Left lobe of liver (tissue), 2 donors: ENCODE measurements around the gene NRG3. TPM values are rescaled to one million over a fixed set of nuclear protein-coding genes. Genes with fewer than 3 reads are reported as not detected.

Source experiments
- ATAC-seq: fragments of 200-7000 bp; cut with Tn5 transposase; one replicate; pipeline ENCODE4 v1.9.1; 2020; ENCODE audit warnings: mild to moderate bottlenecking, moderate library complexity
- DNase-seq: peaks from one replicate; pipeline ENCODE4 v3.0.0-alpha.2; 2020; ENCODE audit warnings: low spot score
- total RNA-seq: library from RNA; stranded (reverse); gene quantifications from one replicate; pipeline ENCODE4 v1.2.1, GENCODE V29; 2021
- donor health status: DM: no; HTN: no; CAD: no; lungs with moderate emphysema.
- donor health status: DM: no; HTN: yes; CAD: no.

The NRG3 gene
- total RNA-seq, 1 donor from 2014 or later = 1.1 TPM

DNA sequence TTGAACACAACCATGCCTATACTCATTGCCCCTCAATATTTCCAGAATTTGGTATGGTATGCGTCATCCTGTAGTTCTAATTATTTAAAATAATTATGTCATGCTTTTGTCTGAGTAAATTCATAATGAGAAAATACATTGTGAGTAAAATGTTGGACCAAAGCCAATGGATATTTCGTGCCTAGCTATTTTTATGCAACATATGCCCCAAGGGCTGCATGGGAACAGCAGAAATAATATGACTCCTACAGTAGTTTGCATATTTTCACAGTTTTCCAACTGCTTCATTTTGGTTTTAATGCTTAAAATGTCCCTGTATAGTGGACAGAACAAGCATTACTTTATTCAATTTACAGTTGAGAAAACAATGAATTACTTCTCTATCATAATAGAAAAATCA lies 1148.7 kb downstream of the NRG3 start:
- DNase-seq (no peak), ATAC-seq (no peak)
